ENCODE results near the gene BRD3OS. TPM values are rescaled to one million over a fixed set of nuclear protein-coding genes. Genes with fewer than 3 reads are reported as not detected.

BRD3OS gene
- total and polyA plus RNA-seq, 2 of the 13 experiments (the other 11 are each of a cell fraction or from before 2014, with no cell fraction given), result 4.9 to 5.7 TPM

DNA sequence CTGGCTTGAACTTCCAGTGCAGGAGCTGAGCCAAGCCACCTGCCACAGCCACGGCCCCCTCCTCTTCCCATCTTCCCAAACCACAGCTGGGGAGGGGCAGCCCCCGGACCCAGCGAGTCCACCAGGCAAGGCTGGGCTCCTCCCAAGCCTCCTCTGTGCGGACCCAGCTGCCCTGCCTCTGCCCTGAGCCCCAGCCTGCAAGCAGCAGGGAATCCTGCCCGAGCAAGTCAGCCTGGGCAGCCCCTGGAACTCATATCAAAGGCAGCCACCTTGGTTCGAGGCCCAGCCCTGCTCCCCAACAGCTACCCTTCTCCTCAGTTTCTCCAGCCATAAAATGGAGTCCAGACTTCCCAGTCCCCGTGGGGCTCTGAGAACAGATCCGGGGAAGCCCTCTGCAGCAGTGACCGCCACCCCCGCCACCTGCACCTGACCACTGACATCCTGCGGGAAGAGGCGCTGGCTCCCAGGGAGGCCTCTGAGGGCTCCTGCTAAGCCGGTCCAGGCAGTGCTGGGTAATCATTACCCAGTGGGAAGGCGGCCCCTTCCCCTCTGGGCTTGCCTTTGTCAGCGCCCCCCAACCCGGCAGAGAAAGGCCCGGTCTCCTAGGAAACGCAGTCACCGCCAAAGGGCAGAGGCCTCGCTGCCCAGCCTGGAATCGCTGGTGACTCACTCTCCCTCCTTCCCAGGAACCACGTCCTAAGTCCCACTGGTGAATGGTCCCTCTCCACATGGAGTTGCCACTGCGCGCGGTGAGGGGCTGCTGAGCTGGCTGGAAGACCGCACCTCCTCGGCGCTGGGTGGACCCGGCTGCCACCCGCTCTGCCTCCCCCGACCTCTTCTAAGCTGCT, 34.7 kb upstream of the BRD3OS start (continued):
- TF ChIP-seq, protein P1, sequence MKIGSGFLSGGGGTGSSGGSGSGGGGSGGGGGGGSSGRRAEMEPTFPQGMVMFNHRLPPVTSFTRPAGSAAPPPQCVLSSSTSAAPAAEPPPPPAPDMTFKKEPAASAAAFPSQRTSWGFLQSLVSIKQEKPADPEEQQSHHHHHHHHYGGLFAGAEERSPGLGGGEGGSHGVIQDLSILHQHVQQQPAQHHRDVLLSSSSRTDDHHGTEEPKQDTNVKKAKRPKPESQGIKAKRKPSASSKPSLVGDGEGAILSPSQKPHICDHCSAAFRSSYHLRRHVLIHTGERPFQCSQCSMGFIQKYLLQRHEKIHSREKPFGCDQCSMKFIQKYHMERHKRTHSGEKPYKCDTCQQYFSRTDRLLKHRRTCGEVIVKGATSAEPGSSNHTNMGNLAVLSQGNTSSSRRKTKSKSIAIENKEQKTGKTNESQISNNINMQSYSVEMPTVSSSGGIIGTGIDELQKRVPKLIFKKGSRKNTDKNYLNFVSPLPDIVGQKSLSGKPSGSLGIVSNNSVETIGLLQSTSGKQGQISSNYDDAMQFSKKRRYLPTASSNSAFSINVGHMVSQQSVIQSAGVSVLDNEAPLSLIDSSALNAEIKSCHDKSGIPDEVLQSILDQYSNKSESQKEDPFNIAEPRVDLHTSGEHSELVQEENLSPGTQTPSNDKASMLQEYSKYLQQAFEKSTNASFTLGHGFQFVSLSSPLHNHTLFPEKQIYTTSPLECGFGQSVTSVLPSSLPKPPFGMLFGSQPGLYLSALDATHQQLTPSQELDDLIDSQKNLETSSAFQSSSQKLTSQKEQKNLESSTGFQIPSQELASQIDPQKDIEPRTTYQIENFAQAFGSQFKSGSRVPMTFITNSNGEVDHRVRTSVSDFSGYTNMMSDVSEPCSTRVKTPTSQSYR (CRISPR knock-in tag; IDR thresholded peaks at IDR 0.05; ENCODE audit: borderline replicate concordance), result peak; percentile 22; the same call in 1 of the 2 replicates
- no peak for TF ChIP-seq ZNF143 (CRISPR knock-in tag; IDR thresholded peaks at IDR 0.05)
- TF ChIP-seq GATAD2A (CRISPR knock-in tag; IDR thresholded peaks at IDR 0.05), result peak; percentile 51
- no peak for TF ChIP-seq ZNF3 (CRISPR knock-in tag; IDR thresholded peaks at IDR 0.05)
- TF ChIP-seq, protein P2, sequence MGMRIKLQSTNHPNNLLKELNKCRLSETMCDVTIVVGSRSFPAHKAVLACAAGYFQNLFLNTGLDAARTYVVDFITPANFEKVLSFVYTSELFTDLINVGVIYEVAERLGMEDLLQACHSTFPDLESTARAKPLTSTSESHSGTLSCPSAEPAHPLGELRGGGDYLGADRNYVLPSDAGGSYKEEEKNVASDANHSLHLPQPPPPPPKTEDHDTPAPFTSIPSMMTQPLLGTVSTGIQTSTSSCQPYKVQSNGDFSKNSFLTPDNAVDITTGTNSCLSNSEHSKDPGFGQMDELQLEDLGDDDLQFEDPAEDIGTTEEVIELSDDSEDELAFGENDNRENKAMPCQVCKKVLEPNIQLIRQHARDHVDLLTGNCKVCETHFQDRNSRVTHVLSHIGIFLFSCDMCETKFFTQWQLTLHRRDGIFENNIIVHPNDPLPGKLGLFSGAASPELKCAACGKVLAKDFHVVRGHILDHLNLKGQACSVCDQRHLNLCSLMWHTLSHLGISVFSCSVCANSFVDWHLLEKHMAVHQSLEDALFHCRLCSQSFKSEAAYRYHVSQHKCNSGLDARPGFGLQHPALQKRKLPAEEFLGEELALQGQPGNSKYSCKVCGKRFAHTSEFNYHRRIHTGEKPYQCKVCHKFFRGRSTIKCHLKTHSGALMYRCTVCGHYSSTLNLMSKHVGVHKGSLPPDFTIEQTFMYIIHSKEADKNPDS (CRISPR knock-in tag; IDR thresholded peaks at IDR 0.05), result peak; percentile 55; the same call in 1 of the 2 replicates
- TF ChIP-seq, protein P3, sequence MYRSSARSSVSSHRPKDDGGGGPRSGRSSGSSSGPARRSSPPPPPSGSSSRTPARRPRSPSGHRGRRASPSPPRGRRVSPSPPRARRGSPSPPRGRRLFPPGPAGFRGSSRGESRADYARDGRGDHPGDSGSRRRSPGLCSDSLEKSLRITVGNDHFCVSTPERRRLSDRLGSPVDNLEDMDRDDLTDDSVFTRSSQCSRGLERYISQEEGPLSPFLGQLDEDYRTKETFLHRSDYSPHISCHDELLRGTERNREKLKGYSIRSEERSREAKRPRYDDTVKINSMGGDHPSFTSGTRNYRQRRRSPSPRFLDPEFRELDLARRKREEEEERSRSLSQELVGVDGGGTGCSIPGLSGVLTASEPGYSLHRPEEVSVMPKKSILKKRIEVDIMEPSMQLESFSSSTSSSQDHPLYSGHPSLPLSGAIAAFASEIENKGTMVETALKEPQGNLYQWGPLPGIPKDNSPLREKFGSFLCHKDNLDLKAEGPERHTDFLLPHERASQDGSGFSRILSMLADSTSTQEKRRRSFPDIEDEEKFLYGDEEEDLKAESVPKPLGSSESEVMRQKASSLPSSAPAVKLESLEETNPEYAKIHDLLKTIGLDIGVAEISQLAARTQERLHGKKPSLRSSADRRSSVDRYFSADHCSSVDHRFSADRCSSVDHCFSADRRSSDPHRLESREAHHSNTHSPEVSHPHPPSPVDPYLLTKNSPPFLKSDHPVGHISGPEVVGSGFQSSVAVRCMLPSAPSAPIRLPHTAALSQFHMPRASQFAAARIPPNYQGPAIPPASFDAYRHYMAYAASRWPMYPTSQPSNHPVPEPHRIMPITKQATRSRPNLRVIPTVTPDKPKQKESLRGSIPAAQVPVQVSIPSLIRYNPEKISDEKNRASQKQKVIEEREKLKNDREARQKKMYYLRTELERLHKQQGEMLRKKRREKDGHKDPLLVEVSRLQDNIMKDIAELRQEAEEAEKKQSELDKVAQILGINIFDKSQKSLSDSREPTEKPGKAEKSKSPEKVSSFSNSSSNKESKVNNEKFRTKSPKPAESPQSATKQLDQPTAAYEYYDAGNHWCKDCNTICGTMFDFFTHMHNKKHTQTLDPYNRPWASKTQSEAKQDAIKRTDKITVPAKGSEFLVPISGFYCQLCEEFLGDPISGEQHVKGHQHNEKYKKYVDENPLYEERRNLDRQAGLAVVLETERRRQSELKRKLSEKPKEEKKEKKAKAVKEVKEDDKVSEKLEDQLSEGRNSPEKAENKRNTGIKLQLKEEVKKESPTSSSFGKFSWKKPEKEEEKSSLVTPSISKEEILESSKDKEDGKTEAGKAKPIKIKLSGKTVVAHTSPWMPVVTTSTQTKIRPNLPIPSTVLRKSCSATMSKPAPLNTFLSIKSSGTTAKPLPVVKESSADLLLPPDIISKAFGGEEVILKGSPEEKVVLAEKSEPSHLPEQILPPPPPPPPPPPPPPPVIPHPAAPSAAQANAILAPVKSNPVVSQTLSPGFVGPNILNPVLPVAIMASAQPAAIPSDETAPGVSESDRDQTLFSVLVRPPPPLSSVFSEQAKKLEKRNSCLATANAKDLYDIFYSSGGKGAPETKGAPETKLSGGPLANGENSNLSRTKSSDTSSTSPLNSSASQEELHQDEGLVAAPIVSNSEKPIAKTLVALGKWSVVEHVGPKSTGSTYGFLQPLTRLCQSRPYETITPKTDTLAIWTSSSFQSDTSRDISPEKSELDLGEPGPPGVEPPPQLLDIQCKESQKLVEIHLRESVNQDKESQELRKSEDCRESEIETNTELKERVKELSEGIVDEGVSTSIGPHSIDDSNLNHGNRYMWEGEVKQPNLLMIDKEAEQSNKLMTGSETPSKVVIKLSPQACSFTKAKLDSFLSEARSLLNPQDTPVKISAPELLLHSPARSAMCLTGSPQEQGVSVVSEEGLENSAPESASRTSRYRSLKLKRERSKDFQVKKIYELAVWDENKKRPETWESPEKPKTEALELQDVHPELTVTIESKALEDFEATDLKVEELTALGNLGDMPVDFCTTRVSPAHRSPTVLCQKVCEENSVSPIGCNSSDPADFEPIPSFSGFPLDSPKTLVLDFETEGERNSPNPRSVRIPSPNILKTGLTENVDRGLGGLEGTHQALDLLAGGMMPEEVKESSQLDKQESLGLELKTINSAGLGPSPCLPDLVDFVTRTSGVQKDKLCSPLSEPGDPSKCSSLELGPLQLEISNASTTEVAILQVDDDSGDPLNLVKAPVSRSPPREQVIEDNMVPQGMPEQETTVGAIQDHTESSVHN (CRISPR knock-in tag; IDR thresholded peaks at IDR 0.05), result no peak
- no peak for TF ChIP-seq HNRNPK (IDR thresholded peaks at IDR 0.05; ENCODE audit: low read depth, low read length, poor library complexity, severe bottlenecking)
- TF ChIP-seq, protein P4, sequence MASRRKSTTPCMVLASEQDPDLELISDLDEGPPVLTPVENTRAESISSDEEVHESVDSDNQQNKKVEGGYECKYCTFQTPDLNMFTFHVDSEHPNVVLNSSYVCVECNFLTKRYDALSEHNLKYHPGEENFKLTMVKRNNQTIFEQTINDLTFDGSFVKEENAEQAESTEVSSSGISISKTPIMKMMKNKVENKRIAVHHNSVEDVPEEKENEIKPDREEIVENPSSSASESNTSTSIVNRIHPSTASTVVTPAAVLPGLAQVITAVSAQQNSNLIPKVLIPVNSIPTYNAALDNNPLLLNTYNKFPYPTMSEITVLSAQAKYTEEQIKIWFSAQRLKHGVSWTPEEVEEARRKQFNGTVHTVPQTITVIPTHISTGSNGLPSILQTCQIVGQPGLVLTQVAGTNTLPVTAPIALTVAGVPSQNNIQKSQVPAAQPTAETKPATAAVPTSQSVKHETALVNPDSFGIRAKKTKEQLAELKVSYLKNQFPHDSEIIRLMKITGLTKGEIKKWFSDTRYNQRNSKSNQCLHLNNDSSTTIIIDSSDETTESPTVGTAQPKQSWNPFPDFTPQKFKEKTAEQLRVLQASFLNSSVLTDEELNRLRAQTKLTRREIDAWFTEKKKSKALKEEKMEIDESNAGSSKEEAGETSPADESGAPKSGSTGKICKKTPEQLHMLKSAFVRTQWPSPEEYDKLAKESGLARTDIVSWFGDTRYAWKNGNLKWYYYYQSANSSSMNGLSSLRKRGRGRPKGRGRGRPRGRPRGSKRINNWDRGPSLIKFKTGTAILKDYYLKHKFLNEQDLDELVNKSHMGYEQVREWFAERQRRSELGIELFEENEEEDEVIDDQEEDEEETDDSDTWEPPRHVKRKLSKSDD (CRISPR knock-in tag; IDR thresholded peaks at IDR 0.05; ENCODE audit: low read depth), result no peak
- TF ChIP-seq ZNF615 (CRISPR knock-in tag; IDR thresholded peaks at IDR 0.05; ENCODE audit: borderline replicate concordance), result no peak
- no peak; the same call in 1 of the 2 replicates for TF ChIP-seq NR2F6 (IDR thresholded peaks at IDR 0.05)
- TF ChIP-seq NR2F6 (CRISPR knock-in tag; IDR thresholded peaks at IDR 0.05), result peak; percentile 48; the same call in 1 of the 2 replicates
- TF ChIP-seq ZNF777 (CRISPR knock-in tag; IDR thresholded peaks at IDR 0.05), result no peak
- TF ChIP-seq RELA (CRISPR knock-in tag; IDR thresholded peaks at IDR 0.05), result no peak
